Mammary epithelial cell (primary cell): ENCODE data around the gene WDFY3.

ENCODE experiments used
- CTCF ChIP-seq, 2 donors: IDR thresholded peaks in 1 of 2; conservative IDR thresholded peaks in 1 of 2; 2 replicates each; pipeline ENCODE4 v1.5.1; 2011 to 2012; ENCODE audit warnings: inconsistent platforms in 2 of 2, low read length in 2 of 2, mild to moderate bottlenecking in 2 of 2, control low read depth in 1 of 2, low read depth in 1 of 2; ENCODE audit not compliant: insufficient read depth in 1 of 2; ENCODE audit errors: extremely low read depth in 1 of 2
- EZH2 ChIP-seq: IDR thresholded peaks from 2 replicates; pipeline ENCODE4 v1.6.1; 2012; ENCODE audit warnings: low read length, inconsistent platforms, borderline replicate concordance

GRCh38 chr4:84837751-84838150 is 128.7 kb downstream of the WDFY3 start:
- TF ChIP-seq CTCF (conservative IDR thresholded peaks at IDR 0.05 in 1 of 2, IDR thresholded peaks at IDR 0.05 in 1 of 2; ENCODE audit: extremely low read depth in 1 of 2, insufficient read depth in 1 of 2, low read depth in 1 of 2, low read length in 2 of 2) (no peak), EZH2 (no peak)
